ENCODE data around the gene ZDHHC20. TPM values are rescaled to one million over a fixed set of nuclear protein-coding genes. Genes with fewer than 3 reads are reported as not detected.
A peak's percentile ranks its signal among the peaks of the same experiment; 100 is the strongest.

ZDHHC20 gene
- total and polyA plus RNA-seq, 3 donors from 2014 or later: 52.4 to 76.2 (median 75.8) TPM

DNA sequence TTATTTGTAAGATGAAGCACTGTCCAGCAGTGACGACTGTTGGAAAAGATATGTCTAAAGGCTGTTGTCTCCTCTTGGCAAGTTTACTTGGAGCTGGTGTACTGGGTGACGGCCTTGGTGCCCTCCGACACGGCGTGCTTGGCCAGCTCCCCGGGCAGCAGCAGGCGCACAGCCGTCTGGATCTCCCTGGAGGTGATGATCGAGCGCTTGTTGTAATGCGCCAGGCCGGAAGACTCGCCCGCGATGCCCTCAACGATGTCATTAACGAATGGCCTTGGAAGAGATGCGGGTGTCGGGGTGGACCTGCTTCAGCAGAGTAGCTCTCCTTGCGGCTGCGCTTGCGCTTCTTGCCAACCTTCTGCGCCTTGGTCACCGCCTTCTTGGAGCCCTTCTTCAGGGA is 24.6 kb upstream of the ZDHHC20 start:
- no peak for DNase-seq
- Histone ChIP-seq H3K36me3 (ENCODE audit: low read depth, missing control alignments) (no peaks in the 10 kb centered on the region), H3K27me3 (no peaks in the 10 kb centered on the region), H3K4me1 (no peaks in the 10 kb centered on the region), H3K4me3 (no peak overlapping the region), H3K9me3 (no peaks in the 10 kb centered on the region), H3K27ac (no peak overlapping the region)
- WGBS, 2 donors: 55 to 78% methylated on average over 23 to 24 of the region's 24 CpGs
- TF ChIP-seq, protein P1, sequence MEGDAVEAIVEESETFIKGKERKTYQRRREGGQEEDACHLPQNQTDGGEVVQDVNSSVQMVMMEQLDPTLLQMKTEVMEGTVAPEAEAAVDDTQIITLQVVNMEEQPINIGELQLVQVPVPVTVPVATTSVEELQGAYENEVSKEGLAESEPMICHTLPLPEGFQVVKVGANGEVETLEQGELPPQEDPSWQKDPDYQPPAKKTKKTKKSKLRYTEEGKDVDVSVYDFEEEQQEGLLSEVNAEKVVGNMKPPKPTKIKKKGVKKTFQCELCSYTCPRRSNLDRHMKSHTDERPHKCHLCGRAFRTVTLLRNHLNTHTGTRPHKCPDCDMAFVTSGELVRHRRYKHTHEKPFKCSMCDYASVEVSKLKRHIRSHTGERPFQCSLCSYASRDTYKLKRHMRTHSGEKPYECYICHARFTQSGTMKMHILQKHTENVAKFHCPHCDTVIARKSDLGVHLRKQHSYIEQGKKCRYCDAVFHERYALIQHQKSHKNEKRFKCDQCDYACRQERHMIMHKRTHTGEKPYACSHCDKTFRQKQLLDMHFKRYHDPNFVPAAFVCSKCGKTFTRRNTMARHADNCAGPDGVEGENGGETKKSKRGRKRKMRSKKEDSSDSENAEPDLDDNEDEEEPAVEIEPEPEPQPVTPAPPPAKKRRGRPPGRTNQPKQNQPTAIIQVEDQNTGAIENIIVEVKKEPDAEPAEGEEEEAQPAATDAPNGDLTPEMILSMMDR (IDR thresholded peaks at IDR 0.05): no peak
- TF ChIP-seq POLR2A (IDR thresholded peaks at IDR 0.05): no peak
- intact Hi-C loops (cut with DNase I; ENCODE audit: low total_unique reads): no loop called here

DNA sequence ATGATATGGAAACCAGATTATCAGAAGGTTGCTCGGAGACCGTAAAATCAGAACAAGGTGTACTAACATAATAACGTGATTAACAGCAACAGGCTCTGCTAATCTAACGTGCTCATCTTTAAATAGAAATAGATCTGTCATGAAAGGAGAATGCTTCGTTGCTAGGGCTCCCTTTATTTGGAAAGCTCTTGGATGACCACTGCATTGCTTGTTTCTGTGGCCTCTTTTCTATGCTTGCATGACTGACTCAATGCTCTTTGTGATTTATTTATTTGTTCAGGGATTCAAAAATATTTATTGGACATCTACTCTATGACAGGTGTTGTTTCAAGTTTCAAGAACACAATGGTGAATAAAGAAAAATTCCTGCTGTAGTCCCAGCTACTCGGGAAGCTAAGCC is 22.3 kb upstream of the ZDHHC20 start:
- intact Hi-C loops (cut with DNase I; ENCODE audit: low total_unique reads): no loop called here
- Histone ChIP-seq H3K9me3 (no peaks in the 10 kb centered on the region), H3K36me3 (ENCODE audit: low read depth, missing control alignments) (no peaks in the 10 kb centered on the region), H3K27ac (no peak overlapping the region), H3K4me3 (no peak overlapping the region), H3K4me1 (no peaks in the 10 kb centered on the region), H3K27me3 (no peaks in the 10 kb centered on the region)
- DNase-seq: no peak
- WGBS, 2 donors: 42 to 53% methylated on average over 6 of the region's 6 CpGs
- no peak for TF ChIP-seq POLR2A (IDR thresholded peaks at IDR 0.05)
- TF ChIP-seq, protein P1 (IDR thresholded peaks at IDR 0.05): no peak

DNA sequence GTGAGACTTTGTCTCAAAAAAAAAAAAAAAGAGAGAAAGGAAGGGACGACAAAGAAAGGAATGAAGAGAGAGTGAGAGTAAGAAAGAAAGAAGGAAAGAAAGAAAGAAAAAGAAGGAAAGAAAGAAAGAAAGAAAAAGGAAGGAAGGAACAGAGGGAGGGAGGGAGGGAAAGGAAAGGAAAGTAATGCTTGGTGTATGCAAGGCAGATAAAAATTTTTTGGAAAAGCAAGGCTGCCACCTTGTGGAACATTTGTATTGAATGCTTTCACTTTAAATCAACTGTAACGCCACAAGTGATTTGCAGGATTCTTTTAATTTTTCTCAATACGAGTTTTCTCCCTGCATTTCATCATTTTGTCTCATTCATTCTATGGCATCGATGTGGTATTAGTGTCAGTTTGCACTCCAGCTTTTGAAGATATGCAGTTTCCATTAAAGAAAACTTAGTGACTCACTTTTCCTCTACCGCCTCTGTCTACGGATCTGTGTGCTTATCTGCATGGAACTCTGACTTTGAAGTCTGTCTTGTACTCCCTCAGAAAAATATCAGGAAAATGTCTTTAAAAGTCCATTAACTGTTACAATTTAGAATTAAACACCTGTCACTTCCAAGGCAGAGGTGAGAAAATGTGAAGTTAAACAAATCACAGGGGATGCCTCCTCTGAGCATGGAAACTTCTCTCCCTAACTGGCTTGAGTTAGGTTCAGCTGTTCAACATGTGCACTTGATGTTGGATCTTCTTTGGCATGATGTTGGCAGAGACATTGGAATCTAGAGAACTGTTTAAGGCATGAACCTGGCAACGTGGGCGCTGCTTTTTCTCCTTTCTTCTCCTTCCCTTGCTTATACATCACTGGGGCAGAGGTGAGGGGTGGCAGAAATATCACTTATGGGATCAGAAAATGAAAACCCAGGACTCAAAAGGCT is 20.0 kb upstream of the ZDHHC20 start:
- H3K36me3 ChIP-seq (ENCODE audit: low read depth, missing control alignments): no peaks in the 10 kb centered on the region
- H3K27ac ChIP-seq: no peak overlapping the region
- no peaks in the 10 kb centered on the region for H3K9me3 ChIP-seq
- intact Hi-C loops (cut with DNase I; ENCODE audit: low total_unique reads): loop anchor here (5.0 kb wide), 1 partner anchor 182 kb away; no protein-coding TSS in a partner anchor
- H3K4me3 ChIP-seq: no peak overlapping the region
- H3K4me1 ChIP-seq: no peaks in the 10 kb centered on the region
- no peak for TF ChIP-seq POLR2A (IDR thresholded peaks at IDR 0.05)
- TF ChIP-seq, protein P1 (IDR thresholded peaks at IDR 0.05): peak in 2 of 3 experiments; percentile 49 to 52
- peak; percentile 59 for DNase-seq
- H3K27me3 ChIP-seq: no peaks in the 10 kb centered on the region
- WGBS, 2 donors: 28 to 39% methylated on average over 8 of the region's 8 CpGs

DNA sequence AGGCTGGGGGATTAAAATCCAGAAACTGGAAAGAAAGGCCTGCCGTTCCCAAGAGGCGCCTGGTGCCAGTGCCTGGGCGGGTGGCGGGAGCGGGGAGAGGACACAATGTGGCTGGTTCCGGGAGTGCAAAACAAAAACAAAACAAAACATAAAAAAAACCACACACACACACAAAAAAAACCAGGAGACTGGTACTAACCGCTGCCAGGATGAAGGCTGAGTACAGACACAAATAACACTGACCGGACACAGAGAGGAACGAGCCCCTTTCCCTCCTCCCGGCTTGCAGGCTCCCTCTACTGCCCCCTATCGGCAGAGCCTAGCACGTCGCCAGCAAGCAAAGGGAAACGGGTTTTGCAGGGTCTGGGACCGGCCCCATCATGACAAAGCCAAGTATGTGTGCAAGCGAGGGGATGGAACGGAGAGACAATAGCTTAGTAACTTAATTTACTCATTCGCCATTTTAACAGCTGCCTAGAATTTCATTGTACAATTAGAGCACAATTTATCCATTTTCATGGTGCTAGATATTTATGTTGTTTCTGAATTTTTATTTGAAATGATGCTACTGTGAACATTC is 17.9 kb upstream of the ZDHHC20 start:
- H3K27me3 ChIP-seq: no peaks in the 10 kb centered on the region
- H3K9me3 ChIP-seq: no peaks in the 10 kb centered on the region
- H3K4me3 ChIP-seq: peak overlapping the region in 1 of 2 donors; percentile 3
- intact Hi-C loops (cut with DNase I; ENCODE audit: low total_unique reads): loop anchor here (5.0 kb wide), 1 partner anchor 180 kb away; no protein-coding TSS in a partner anchor
- H3K4me1 ChIP-seq: no peaks in the 10 kb centered on the region
- no peaks in the 10 kb centered on the region for H3K36me3 ChIP-seq (ENCODE audit: low read depth, missing control alignments)
- 2 to 5% methylated on average over 18 of the region's 18 CpGs for WGBS, 2 donors
- H3K27ac ChIP-seq: no peak overlapping the region
- peak; percentile 88 for DNase-seq
- TF ChIP-seq, protein P1 (IDR thresholded peaks at IDR 0.05): peak; percentile 85 to 87 (median 87)
- no peak for TF ChIP-seq POLR2A (IDR thresholded peaks at IDR 0.05)

Measured in testis (tissue), 3 donors.